HG03066 (cell line): ENCODE results near the gene PHKA2.
"Not testable (repeated sequence)": the region's sequence is repeated elsewhere in the genome, so short reads cannot be mapped to it uniquely, and the experiment has no call there.

Source experiments
- ATAC-seq: cut with Tn5 transposase; IDR thresholded peaks from one replicate; pipeline ENCODE4 v1.9.1; 2021; ENCODE audit warnings: low read depth; ENCODE audit not compliant: unreplicated experiment

The PHKA2 gene

DNA sequence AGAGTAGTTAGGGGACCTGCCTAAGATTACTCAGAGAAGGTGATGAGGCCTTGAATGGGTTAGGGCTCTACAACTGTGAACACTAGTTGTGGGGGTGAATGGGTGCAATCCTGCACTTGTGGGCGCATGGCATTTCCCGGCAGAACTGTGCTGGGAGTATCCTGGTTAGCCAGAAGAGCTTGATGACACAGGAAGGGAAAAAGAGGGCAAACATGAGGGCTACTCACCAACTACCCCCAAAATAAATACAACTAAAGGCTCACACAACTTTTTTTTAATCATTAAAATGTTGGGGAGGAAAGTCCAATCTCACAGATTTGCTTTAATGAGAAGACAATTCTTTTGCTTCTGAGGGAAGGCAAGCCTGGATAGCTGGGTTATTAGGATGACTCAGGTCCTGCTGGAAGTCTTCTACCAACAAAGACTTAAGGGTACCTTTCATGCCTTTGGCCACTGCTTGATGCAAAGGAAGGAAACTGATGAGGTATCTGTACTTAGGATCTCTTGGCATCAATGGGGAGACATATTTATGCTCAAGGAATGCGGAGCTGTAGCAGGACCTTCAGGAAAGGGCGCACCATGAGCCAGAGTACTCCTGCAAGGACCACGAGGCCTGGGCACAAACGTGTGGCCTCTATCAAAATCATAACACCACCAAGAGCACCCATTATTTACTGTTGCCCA, 2.6 kb downstream of the PHKA2 start:
- no peak for ATAC-seq

DNA sequence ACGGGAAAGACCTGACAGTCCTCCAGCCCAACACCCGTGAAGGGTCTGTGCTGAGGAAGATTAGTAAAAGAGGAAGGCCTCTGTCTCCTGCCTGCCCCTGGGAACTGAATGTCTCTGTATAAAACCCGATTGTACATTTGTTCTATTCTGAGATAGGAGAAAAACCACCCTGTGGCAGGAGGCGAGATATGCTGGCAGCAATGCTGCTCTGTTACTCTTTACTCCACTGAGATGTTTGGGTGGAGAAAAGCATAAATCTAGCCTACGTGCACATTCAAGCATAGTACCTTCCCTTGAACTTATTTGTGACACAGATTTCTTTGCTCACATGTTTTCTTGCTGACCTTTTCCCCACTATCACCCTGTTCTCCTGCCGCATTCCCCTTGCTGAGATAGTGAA, 3.7 kb downstream of the PHKA2 start:
- ATAC-seq, result not testable (repeated sequence)

- ATAC-seq, result no peak
These were observed 8.9 kb downstream of the PHKA2 start for GRCh38 chrX:18974993-18975392.

- ATAC-seq, result no peak
These were observed 10.3 kb downstream of the PHKA2 start for GRCh38 chrX:18973527-18974192.

GRCh38 chrX:18971506-18971905, 12.4 kb downstream of the PHKA2 start:
- no peak for ATAC-seq

- ATAC-seq, result no peak
These were observed 13.4 kb downstream of the PHKA2 start for GRCh38 chrX:18970465-18970864.

GRCh38 chrX:18966624-18967023, 17.3 kb downstream of the PHKA2 start:
- no peak for ATAC-seq

DNA sequence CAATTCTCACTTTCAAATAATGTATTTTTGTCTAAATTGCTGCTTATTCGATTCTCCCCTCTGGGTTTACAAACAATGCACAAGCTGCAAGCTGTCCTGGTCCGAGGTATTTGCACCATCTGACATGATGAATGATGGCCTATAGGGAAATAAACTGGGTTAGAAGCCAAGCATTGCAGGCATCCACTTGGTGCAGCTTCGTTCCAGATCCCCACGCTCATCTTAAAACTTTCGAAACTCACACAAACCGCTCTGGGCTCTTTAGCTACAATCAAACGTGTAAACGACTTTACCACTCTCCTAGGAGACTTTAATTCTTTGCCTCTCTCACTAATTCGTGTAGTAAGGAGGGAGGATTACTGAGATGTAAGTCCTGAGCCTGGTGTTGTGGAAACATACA, 19.0 kb downstream of the PHKA2 start:
- ATAC-seq, result no peak

GRCh38 chrX:18964026-18964425, 19.9 kb downstream of the PHKA2 start:
- no peak for ATAC-seq

- ATAC-seq, result no peak
These were observed 21.6 kb downstream of the PHKA2 start for GRCh38 chrX:18962329-18962728.

DNA sequence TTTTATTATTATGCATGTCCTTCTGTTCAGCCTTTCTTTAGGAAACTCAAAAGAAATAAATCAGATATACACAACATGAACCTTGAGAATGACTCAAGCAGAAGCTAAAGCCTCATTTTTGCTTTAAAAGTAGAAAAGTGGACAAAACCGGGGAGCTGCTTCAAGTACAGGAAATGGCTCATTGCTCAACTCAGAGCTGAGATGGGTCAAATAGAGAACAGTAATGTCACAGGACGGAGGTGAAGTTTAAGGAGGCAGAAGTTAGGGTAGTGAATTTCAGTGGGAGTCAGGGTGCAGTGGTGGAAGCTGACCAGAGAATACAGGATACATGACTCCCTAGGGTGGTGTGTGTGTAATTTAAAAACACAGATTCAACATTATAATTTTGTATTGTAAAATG, 22.2 kb downstream of the PHKA2 start:
- ATAC-seq, result no peak

DNA sequence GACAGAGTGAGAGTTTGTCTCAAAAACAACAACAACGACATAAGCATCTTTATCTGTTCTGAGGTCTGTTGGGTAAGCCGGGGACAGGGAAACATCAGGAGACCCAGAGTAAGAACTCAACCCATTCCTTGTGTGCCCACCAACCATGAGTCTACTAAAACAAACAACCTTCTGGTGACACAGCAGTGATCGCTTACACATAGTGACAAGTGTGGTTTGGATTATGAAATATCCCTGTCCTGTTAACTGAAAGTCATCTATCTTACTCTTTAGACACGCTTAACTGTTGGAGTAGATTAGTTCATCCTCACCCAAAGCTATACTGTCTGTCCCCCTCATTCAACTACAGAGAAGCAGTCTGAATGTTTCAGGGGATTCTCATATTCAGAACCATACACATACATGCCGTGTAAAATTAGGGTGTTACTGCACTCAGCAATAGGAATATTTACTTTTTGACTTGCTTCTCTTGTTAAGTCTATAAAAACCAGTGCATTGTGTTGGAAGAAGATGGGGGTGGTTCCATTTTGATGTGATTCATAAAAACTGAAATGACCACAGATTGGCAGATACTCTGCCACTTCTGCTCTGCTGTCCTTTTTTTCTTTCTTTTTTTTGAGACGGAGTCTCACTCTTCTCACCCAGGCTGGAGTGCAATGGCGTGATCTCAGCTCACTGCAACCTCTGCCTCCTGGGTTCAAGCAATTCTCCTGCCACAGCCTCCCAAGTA, 27.4 kb downstream of the PHKA2 start:
- no peak for ATAC-seq

DNA sequence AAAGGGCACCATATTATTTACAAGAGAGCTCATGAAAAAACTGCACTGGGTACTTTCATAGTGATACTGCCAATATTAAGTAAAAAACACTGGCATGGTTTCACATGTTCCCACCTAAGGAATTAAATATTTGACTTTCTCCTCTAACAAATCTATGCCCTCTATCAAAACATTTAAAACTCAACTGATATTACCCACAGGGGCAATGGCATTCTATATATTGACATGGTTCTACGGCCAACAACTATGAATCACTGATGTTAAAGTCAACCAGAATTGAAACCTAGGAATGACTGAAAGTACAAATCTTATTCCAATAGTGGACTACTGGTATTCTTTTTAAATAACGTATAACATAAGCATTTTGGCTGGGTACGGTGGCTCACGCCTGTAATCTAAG, 28.2 kb downstream of the PHKA2 start:
- no peak for ATAC-seq

- no peak for ATAC-seq
These were observed 32.9 kb downstream of the PHKA2 start for GRCh38 chrX:18951032-18951431.

- ATAC-seq, result no peak
These were observed 34.0 kb downstream of the PHKA2 start for GRCh38 chrX:18949944-18950301.

DNA sequence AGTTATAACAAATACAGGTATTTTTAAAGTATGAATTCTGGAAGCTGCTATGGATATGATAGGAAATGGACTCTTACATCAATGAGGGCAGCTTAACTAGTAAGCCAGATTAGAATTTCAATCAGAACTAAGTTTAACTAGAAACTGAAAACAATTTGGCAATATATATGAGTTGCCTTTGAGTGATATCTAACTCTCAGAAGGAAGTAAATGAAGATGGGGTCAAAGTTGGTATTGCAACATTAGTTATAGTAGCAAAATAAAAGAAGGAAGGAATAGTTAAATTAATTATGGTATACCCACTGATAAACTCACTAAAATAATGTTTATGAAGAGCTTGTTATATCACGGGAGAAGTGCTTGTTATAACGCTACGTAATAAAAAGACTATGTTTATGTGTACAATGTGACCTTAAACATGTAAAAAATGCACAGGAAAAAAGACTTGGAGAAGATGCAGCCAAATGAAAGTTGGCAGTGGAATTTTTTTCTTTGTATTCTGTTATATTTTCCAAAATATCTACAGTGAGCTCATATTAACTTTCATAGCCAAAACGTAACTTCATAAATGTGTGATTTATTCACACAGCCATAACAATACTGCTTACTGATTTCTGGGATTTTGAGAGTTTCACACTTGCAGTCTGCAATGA, 34.5 kb downstream of the PHKA2 start:
- no peak for ATAC-seq

DNA sequence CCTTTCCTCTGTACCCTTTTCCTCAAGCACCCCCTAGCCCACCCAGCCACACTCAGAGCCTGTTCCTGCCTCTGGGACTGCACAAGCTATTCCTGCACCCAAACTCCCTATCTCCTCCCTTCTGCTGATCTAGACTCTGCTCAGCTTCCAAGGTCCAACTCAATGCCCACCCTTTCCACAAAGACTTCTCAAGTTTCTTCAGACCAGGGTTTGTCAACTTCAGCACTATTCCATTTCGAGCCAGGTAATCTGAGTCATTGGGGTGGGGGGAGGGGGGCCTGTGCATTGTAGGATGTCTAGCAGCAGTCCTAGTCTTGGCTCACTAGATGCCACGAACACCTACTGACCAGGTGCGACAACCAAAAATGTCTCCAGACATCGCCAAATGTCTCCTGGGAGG, 37.3 kb downstream of the PHKA2 start:
- ATAC-seq, result no peak

DNA sequence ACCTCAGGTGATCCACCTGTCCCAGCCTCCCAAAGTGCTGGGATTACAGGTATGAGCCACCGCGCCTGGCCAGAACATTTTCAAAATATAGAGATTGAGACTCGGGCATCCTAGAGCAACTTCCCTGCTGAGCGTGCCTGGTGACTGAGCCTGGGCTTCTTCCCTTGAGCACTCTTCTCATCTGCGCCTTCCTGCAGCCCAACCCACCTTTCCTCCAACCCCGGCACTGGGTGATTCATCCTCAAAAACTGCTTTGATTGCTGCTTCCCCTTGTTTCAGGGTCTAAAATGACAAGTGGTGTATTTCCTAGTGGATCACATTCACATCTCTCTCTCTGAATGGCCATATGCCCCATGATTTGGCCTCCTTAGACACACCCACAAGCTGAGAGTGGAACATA, 37.8 kb downstream of the PHKA2 start:
- no peak for ATAC-seq

- ATAC-seq, result no peak
These were observed 38.4 kb downstream of the PHKA2 start for GRCh38 chrX:18945483-18945882.

- ATAC-seq, result no peak
These were observed 39.4 kb downstream of the PHKA2 start for GRCh38 chrX:18944482-18944881.

GRCh38 chrX:18941896-18942295, 42.0 kb downstream of the PHKA2 start:
- no peak for ATAC-seq
